ENCODE data around the gene SPINDOC. TPM values are rescaled to one million over a fixed set of nuclear protein-coding genes. Genes with fewer than 3 reads are reported as not detected.

The SPINDOC gene
- total and polyA plus RNA-seq, 9 of the 15 experiments (the other 6 are each of a cell fraction or from before 2014, with no cell fraction given): 0.70 to 36.3 (median 19.6) TPM

DNA sequence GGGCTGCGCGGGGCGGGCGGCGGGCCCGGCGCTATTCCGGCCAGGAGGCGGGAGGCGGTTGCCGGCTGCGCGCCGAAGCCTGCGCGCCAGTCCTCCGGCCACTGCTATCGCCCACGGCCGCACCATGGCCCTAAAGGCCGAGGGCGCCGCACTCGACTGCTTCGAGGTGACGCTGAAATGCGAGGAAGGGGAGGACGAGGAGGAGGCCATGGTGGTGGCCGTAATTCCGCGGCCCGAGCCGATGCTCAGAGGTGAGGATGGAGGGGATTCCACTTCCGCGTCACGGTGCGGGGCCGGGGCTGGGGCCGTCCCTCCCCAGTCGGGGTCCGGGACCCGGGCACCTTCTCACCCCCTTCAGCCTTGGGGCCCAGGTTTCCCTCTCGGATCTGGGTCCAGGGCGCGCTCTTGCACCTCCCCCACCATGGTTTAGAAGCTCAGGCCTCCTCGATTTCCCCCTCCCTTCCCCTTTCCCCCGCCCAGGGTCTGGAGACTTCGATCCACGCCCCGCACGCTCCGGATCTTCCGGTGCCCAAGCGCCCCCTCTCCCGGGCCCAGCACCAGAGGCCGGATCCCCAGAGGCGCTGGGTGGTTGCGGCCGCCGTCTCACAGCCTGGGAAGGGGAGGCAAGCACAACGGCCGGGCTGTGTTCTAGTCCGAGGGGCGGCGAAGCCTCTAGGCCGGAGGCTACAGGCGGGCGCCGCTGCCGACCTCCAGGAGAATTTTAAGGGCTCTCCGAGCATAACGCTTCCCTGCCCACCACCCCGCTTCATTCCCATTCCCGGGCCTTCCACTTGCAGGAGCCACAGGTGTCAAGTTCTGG lies 517 bp downstream of the SPINDOC start (continued):
- TF ChIP-seq RBBP5 (IDR thresholded peaks at IDR 0.05; ENCODE audit: borderline replicate concordance, insufficient read depth, low read length, poor library complexity, severe bottlenecking) (no peak), NCOA2 (IDR thresholded peaks at IDR 0.05; ENCODE audit: partially characterized antibody in 2 of 2) (no peak), POLR2H (tag; IDR thresholded peaks at IDR 0.05; ENCODE audit: low read depth) (no peak), ERF (CRISPR knock-in tag; IDR thresholded peaks at IDR 0.05) (no peak), SMAD1 (IDR thresholded peaks at IDR 0.05; ENCODE audit: low read depth, low read length, partially characterized antibody) (no peak), KDM5B (IDR thresholded peaks at IDR 0.05; ENCODE audit: insufficient replicate concordance, low read depth, low read length) (peak; percentile 38), ZHX1 (conservative IDR thresholded peaks at IDR 0.05; ENCODE audit: low read length) (no peak), GABPA (tag; conservative IDR thresholded peaks at IDR 0.05; ENCODE audit: low read depth) (peak; percentile 40), SMARCB1 (IDR thresholded peaks at IDR 0.05; ENCODE audit: insufficient read length, low read depth) (no peak), CTCFL (IDR thresholded peaks at IDR 0.05; ENCODE audit: borderline replicate concordance, insufficient read depth, low read depth, low read length, poor library complexity, severe bottlenecking) (no peak), HNRNPH1 (optimal IDR thresholded peaks at IDR 0.05; ENCODE audit: low read depth, low read length) (no peak), PHF8 (IDR thresholded peaks at IDR 0.05; ENCODE audit: borderline replicate concordance, low read length) (peak; percentile 73; the same call in 1 of the 2 replicates), TEAD4 (IDR thresholded peaks at IDR 0.05; ENCODE audit: low read length) (no peak), TEAD4 (CRISPR knock-in tag; IDR thresholded peaks at IDR 0.05; ENCODE audit: borderline replicate concordance) (no peak), SAP30 (IDR thresholded peaks at IDR 0.05; ENCODE audit: borderline replicate concordance, insufficient read depth, low read depth, low read length, poor library complexity, severe bottlenecking) (peak; percentile 72), NR2F6 (CRISPR knock-in tag; IDR thresholded peaks at IDR 0.05) (no peak)
- TF ChIP-seq, protein P1, sequence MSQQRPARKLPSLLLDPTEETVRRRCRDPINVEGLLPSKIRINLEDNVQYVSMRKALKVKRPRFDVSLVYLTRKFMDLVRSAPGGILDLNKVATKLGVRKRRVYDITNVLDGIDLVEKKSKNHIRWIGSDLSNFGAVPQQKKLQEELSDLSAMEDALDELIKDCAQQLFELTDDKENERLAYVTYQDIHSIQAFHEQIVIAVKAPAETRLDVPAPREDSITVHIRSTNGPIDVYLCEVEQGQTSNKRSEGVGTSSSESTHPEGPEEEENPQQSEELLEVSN (IDR thresholded peaks at IDR 0.05; ENCODE audit: borderline replicate concordance in 1 of 2, extremely low read depth in 1 of 2, insufficient read depth in 1 of 2, insufficient read length in 1 of 2, low read depth in 1 of 2, low read length in 1 of 2, poor library complexity in 1 of 2, severe bottlenecking in 1 of 2): peak in 1 of 2 experiments; percentile 5
- TF ChIP-seq, protein P2, sequence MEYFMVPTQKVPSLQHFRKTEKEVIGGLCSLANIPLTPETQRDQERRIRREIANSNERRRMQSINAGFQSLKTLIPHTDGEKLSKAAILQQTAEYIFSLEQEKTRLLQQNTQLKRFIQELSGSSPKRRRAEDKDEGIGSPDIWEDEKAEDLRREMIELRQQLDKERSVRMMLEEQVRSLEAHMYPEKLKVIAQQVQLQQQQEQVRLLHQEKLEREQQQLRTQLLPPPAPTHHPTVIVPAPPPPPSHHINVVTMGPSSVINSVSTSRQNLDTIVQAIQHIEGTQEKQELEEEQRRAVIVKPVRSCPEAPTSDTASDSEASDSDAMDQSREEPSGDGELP (CRISPR knock-in tag; IDR thresholded peaks at IDR 0.05; ENCODE audit: borderline replicate concordance): peak; percentile 29; the same call in 1 of the 2 replicates

Data from K562 (cell line).